COLO829 (cell line): ENCODE data around the gene PANK4.
"Not testable (repeated sequence)": the region's sequence is repeated elsewhere in the genome, so short reads cannot be mapped to it uniquely, and the experiment has no call there.

Source experiments
- DNase-seq: peaks from one replicate; pipeline ENCODE4 v3.0.0; 2012; ENCODE audit warnings: low spot score

Gene PANK4

DNA sequence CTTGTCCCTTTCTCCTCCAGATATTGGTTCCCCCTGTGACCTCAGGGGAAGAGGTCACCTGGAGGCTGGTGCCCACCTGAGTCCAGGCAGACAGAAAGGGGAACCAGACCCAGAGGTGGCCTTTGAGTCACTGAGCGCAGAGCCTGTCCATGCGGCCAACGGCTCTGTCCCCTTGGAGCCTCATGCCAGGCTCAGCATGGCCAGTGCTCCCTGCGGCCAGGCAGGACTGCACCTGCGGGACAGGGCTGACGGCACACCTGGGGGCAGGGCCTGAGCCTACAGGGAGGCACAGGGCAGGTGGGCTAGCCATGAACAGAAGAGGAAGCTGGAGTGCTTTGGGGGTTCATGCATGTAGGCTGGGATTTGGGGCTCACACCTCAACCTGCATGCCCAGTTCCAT, 32.5 kb upstream of the PANK4 start:
- no peak for DNase-seq

DNA sequence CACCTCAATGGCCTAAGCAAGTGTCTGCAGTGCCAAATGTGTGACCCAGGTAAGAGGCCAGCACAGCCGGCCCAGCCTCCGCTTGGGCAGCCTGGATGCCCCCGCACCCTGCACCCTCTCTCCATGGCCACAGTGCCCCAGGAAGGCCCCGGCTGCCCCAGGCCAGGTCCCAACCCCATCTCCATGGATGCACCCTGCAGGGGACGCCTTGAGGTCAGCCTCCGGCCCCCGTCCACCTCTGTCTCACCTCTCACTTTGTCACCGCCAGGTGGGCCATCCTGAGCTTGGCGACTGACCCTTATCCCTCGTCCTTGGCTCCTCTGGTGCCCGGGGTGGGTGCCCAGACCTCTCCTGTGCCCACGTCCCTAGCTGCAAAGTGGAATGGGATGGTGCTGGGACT, 32.0 kb upstream of the PANK4 start:
- DNase-seq = no peak

GRCh38 chr1:2557482-2558400, 31.3 kb upstream of the PANK4 start:
- no peak for DNase-seq

DNA sequence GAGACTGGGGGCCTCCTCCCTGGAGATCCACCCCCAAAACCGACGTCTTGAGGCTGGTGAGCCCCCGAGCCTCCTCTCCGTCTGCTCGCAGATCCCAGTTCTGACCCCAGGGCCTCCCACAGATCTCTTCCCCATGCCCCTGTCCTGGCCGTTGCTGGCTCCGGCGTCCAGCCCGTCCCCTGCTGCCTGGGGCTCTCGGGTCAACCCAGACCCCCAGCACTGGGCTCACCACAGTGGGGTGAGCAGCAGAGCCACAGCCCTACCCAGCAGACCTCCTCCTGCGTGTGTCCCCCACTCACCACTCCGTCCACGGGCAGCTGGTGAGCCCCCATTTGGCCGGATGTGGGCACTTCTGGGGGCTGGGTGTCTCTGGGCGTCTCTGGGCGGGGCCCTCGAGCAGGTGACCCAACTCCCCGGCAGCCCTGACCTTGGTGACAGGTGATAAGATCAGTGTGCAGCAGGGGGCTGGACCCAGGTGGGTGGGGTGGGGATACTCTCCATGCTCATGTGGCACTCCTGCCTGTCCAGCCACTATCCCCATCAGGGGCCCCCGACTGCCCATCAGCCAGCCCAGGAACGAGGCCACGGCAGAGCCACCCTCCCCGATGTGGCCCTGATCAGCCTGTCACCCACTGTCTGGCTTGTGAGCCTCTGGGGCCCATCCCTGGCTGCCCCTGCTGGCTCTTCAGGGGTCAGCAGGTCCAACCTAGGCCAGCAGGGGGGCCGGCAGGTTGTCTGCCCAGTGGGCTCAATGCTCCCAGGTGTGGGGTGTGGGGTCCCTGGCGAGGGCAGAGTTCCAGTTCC, 30.5 kb upstream of the PANK4 start:
- no peak for DNase-seq

- DNase-seq = no peak
Measured at GRCh38 chr1:2556277-2556677, 29.9 kb upstream of the PANK4 start, which contains the start of gene TNFRSF14. Gene TNFRSF14, plus strand, starts transcription at chr1:2556371. Its CDS starts 294 bp downstream, at chr1:2556665.

DNA sequence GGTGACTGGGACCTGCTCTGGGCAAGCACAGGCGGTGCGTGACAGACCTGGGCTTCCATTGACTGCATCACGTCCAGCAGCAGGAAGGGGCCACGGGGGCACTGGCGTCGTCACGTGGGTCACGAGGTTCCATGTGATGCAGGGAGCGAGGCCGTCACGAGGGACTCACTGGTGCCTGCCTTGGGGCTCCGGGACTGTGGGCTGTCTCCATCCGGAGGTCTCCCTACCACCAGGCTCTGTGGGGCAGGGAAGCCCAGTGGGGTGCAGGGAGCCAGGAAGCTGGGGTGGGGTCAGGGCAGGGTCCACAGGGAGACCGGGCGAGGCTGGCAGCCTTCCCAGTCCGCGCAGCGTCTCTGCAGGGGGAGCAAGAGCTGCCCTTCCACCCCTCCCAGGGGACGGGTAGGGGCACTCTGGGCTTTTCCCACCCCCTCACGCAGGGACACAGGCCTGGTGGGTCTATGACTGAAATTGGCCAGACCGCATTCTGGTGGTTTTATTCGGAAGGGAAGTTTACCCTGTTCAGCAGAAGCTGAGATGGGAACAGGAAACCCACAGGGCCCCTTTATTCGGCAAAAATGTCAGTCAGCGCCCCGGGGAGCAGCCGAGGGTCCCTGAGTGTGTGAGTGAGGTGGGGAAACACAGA, 29.4 kb upstream of the PANK4 start:
- DNase-seq = peak; percentile 84

GRCh38 chr1:2554621-2555387, 28.4 kb upstream of the PANK4 start:
- DNase-seq = no peak

DNA sequence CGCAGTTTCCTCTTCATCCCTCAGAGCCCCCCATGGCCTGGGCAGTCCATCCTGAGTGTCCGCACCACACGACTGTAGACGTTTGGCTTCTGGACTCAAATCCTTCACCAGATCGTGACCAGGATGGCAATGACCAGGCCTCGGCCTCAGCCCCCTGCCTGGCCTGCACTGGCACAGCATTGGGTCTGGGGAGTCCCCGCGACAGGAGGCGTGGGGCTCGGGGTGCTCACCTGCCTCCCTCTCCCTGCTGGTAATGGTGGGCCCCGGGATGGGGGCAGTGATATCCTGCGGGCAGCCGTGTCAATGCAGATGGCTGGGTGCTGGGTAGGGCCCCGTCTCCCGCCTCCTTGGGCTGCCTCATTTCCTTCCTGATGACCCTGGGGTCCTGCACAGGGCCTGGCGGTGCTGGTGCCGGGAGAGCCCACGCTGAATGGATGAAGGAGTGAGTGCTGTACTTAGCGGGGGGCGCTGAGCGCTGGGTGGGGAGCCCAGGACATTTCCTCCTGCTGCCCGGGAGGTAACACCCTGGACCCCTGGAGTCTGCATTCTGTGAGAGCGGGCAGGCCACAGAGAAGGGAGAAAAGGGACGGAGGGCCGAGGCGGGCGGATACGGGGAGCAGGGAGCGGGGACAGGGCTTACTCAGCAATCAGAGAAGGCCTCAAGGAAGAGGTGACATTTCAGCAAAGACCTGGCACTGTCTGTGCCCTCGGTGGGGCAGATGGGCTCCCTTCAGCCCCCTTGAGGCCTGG, 27.6 kb upstream of the PANK4 start:
- DNase-seq = no peak

DNA sequence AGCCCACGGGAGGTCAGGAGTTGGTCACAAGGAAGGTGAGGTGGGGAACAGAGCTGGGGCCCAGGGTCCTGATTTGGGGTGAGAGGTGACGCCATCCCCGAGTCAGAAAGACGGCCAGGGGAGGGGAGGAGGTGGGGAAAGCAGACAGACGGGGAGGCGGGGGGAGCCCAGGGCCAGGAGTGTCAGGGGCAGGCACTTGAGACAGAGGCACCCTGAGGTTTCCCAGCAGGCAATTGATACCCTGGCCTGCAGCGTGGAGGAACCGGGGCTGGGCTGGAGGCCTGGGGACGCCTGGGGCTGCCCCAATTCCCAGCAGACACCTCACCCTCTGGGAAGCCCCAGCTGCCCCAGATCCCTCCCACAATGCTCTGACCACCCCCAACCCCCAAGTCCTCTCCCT, 26.7 kb upstream of the PANK4 start:
- not testable (repeated sequence) for DNase-seq

GRCh38 chr1:2552189-2552588, 25.8 kb upstream of the PANK4 start:
- DNase-seq = no peak

DNA sequence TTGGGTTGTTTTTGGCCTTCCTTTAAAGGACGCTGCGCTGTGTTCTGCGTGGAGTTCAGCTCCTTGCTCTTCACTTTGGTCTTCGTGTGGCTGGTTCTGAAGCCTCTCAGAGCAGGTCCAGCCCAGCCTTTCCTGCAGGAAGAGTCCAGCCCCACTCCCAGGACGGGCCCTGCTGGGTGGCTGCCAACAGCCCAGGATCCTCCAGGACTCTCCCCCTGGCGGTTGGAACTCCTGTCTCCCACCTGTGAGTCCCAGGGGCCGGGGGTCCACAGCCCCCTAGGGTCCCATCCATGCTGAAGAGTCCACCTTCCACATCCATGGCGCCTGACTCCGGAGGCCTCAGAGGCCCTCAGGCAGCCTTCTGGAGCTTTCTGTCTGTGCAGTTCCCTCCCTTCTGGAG, 25.1 kb upstream of the PANK4 start:
- not testable (repeated sequence) for DNase-seq

GRCh38 chr1:2550309-2550861, 24.0 kb upstream of the PANK4 start:
- not testable (repeated sequence) for DNase-seq

DNA sequence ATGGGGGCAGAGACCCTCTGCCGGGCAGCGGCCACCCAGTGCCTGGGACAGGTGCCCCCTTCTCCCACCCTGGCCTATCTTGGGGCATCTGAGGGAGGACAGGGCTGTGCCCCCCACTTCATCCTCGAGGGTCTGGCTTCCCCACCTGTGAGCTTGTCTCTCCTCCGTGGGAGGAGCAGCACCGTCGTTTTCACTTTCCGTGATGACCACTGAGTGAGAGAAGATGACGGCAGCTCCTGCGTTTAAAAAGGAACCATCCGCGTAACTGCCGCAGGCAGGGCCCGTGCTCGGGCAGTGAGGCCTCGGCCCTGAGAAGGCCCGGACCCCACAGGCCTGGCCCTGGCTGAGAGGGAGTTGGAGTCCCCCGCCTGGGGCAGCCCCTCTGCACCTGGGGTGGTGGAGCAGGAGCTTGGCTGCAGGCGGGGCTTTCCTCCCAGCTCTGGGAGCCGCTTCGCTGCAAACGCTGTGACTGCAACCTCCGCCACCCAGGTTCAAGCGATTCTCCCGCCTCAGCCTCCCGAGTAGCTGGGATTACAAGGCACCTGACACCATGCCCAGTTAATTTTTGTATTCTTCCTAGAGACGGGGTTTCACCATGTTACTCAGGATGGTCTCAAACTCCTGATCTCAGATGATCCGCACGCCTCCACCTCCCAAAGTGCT, 23.1 kb upstream of the PANK4 start:
- DNase-seq = not testable (repeated sequence)

- peak; percentile 57 for DNase-seq
Measured at GRCh38 chr1:2548068-2548589, 21.7 kb upstream of the PANK4 start.

DNA sequence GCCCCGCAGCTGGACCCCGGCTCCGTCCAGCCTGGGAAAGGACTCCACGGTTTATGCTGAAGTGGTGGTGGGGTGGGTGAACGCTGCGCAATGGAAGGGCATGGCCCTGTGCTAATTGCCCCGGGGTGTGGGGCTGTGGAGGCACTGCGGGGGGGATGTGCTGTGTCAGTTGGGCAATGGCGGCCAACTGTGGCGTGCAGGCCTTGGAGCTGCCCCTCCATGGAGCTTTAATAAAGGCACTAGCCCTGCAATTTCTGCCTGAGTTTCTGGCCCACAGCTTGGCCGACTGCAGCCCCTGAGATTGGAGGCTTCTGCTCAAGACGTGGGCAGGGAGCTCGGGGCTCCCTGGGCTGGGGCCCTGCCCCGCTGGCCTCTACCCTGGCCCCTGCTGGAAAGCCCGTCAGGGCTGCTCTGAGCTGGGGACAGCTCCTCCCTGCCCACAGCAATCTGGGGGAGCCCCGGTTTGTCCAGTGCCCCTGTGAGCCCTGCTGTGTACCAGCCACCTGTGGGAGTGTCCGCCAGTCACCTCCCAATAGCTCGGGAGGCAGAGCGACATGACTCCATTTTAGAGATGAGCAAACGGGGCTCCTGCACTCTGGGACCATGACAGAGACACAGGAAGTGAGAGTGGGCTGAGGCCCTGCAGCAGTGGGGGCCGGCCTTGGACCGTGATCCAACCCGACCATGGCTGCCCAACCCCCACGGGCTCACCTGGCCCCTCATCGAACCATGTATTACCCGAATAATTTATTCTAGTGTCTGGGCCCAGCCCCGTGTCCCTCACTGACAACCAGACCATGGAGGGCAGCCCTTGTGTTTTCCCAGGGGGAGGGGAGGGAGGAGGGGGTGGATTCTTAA, 21.0 kb upstream of the PANK4 start:
- peak; percentile 20 for DNase-seq

GRCh38 chr1:2546515-2547209, 20.3 kb upstream of the PANK4 start:
- peak; percentile 84 for DNase-seq

DNA sequence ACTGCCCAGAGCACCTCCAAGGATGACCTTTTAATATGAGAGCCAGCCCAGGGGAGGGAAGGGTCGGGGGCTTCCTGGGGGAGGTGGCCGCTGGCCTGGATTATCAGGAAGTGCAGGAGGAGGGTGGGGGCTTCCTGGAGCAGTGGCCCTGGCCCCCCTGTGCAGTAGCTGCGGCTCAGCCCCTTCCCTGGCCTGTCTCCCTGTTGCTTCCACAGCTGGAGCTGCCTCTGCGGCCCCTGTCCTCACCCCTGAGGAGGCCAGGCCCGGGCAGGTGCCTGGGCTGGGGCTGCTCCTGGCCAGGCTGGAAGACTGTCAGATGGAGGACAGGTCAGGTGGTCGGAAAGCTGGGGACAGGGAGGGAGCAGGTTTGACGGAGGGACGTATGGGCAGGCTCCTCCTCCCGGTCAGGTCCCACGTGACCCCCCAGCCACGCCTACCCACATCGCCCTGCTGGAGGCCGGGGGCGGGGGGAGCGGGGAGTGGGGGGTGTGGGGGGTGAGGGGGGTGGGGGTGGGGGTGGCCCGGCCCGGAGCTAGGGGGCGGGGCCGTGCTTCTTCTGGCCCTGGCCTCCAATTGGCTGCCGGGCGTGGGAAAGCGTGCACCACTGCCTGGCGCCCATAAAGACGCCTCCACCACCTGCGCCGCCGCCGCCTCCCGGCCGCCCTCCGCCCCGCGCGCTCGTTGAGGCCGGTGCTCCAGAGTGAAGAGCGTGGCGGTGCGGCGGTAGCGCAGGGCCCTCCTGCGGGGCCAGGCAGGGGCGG, 19.5 kb upstream of the PANK4 start:
- DNase-seq = peak; percentile 94
